Activated T-cell treated with anti-CD3 and anti-CD28 coated beads, Interleukin-2, amount 50 U/mL, for 4 hours (primary cell): ENCODE measurements around the gene PROKR1. TPM values are rescaled to one million over a fixed set of nuclear protein-coding genes. Genes with fewer than 3 reads are reported as not detected.
A peak's percentile ranks its signal among the peaks of the same experiment; 100 is the strongest.
"Not testable (repeated sequence)": the region's sequence is repeated elsewhere in the genome, so short reads cannot be mapped to it uniquely, and the experiment has no call there.

ENCODE experiments used
- ATAC-seq, 2 donors: fragments of 200-7000 bp; cut with Tn5 transposase; one replicate each; pipeline ENCODE4 v1.10.0; 2021
- DNase-seq: peaks from one replicate; pipeline ENCODE4 v3.0.0-alpha.2; 2020
- H3K27me3 Mint-ChIP-seq: one replicate; pipeline ENCODE4 v1.8.0; 2021; ENCODE audit warnings: low read depth, mixed read lengths
- H3K36me3 Mint-ChIP-seq: one replicate; pipeline ENCODE4 v1.8.0; 2022; ENCODE audit warnings: mixed read lengths; ENCODE audit not compliant: insufficient read depth
- H3K4me1 Mint-ChIP-seq: one replicate; pipeline ENCODE4 v1.8.0; 2021; ENCODE audit warnings: low read depth, mixed read lengths
- H3K4me3 Mint-ChIP-seq: one replicate; pipeline ENCODE4 v1.8.0; 2021; ENCODE audit warnings: mild to moderate bottlenecking, moderate library complexity, mixed read lengths
- H3K9me3 Mint-ChIP-seq: one replicate; pipeline ENCODE4 v1.8.0; 2021; ENCODE audit warnings: mixed read lengths
- total RNA-seq, 3 donors: library from RNA; stranded (reverse); gene quantifications; one replicate each; pipeline ENCODE4 v1.2.1, GENCODE V29; 2021

Gene PROKR1
- total RNA-seq, 3 donors from 2014 or later = 0.08 TPM; not detected in 2

DNA sequence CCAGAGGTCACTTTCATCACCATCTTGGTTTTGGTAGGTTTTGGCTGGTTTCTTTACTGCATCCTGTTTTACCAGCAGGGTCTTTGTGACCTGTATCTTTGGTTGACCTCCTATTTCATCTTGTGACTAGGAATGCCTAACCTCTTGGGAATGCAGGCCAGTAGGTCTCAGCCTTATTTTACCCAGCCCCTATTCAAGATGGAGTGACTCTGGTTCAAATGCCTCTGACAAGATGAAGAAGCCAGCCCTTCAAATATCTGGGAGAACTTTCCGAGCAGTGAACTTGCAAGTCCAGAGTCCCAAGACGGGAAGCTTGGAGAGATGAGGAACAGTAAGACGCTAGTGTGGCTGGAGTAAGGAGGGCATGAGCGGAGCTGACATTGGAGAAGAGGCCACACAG lies 28.6 kb downstream of the PROKR1 start:
- H3K4me1 Mint-ChIP-seq = no peaks in the 10 kb centered on the region
- H3K9me3 Mint-ChIP-seq = peaks cover 17% of the 10 kb centered on the region
- ATAC-seq (no peak), DNase-seq (no peak)
- H3K36me3 Mint-ChIP-seq = no peaks in the 10 kb centered on the region
- no peak overlapping the region for H3K4me3 Mint-ChIP-seq
- H3K27me3 Mint-ChIP-seq = peaks cover 4% of the 10 kb centered on the region

DNA sequence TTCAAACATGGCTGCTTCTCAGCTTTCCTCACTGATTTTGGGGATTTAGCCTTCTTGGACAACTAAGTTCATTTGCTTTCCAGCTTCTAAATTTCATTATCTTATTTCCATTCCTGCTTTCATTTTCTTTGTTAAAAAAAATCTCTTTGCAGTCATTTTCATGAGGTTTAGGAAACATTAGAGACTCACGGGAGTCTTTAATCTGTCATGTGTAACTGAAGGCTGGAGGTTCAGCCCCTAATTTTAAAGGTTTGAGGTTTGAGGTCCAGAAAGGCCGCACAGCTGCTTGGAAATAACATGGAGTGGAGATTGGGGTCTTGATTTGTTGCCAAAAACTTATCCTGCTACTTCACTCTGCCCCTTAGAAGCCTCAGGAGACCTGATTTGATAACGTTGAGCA lies 30.3 kb downstream of the PROKR1 start:
- DNase-seq (no peak), ATAC-seq (no peak)
- no peaks in the 10 kb centered on the region for H3K36me3 Mint-ChIP-seq
- H3K27me3 Mint-ChIP-seq = peaks cover 5% of the 10 kb centered on the region
- peaks cover 10% of the 10 kb centered on the region for H3K9me3 Mint-ChIP-seq
- no peaks in the 10 kb centered on the region for H3K4me1 Mint-ChIP-seq
- H3K4me3 Mint-ChIP-seq = no peak overlapping the region

DNA sequence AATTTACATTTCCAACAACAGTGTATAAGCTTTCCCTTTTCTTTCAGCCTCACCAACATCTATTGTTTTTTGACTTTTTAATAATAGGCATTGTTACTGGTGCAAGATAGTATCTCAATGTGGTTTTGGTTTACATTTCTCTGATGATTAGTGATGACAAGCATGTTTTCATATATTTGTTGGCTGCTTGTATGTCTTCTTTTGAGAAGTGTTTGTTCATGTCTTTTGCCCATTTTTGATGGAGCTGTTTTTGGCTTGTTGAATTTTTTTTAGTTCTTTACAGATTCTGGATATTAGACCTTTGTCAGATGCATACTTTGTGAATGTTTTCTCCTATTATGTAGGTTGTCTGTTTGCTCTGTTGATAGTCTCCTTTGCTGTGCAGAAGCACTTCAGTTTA lies 32.1 kb downstream of the PROKR1 start:
- no peak for DNase-seq
- ATAC-seq = no peak
- H3K27me3 Mint-ChIP-seq = peaks cover 7% of the 10 kb centered on the region
- no peaks in the 10 kb centered on the region for H3K36me3 Mint-ChIP-seq
- H3K4me3 Mint-ChIP-seq = no peak overlapping the region
- H3K9me3 Mint-ChIP-seq = peaks cover 12% of the 10 kb centered on the region
- H3K4me1 Mint-ChIP-seq = no peaks in the 10 kb centered on the region

DNA sequence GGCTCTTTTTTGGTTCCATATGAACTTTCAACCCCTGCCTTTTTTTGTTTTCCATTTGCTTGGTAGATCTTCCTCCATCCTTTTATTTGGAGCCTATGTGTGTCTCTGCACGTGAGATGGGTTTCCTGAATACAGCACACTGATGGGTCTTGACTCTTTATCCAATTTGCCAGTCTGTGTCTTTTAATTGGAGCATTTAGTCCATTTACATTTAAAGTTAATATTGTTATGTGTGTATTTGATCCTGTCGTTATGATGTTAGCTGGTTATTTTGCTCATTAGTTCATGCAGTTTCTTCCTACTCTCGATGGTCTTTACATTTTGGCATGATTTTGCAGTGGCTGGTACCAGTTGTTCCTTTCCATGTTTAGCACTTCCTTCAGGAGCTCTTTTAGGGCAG lies 34.5 kb downstream of the PROKR1 start:
- not testable (repeated sequence) for H3K36me3 Mint-ChIP-seq, DNase-seq, H3K4me3 Mint-ChIP-seq, ATAC-seq, H3K4me1 Mint-ChIP-seq
- Mint-ChIP-seq H3K27me3 (peaks cover 17% of the 10 kb centered on the region), H3K9me3 (peaks cover 12% of the 10 kb centered on the region)

DNA sequence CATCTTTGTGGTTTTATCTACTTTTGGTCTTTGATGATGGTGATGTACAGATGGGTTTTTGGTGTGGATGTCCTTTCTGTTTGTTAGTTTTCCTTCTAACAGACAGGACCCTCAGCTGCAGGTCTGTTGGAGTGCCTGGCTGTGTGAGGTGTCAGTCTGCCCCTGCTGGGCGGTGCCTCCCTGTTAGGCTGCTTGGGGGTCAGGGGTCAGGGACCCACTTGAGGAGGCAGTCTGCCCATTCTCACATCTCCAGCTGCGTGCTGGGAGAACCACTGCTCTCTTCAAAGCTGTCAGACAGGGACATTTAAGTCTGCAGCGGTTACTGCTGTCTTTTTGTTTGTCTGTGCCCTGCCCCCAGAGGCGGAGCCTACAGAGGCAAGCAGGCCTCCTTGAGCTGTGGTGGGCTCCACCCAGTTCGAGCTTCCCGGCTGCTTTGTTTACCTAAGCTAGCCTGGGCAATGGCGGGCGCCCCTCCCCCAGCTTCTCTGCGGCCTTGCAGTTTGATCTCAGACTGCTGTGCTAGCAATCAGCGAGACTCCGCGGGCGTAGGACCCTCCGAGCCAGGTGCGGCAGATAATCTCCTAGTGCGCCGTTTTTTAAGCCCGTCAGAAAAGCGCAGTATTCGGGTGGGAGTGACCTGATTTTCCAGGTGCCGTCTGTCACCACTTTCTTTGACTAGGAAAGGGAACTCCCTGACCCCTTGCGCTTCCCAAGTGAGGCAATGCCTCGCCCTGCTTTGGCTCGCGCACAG lies 36.0 kb downstream of the PROKR1 start:
- Mint-ChIP-seq H3K4me3 (peak overlapping the region; percentile 66), H3K9me3 (peaks cover 12% of the 10 kb centered on the region), H3K27me3 (peaks cover 15% of the 10 kb centered on the region)
- not testable (repeated sequence) for H3K4me1 Mint-ChIP-seq, ATAC-seq, H3K36me3 Mint-ChIP-seq, DNase-seq

DNA sequence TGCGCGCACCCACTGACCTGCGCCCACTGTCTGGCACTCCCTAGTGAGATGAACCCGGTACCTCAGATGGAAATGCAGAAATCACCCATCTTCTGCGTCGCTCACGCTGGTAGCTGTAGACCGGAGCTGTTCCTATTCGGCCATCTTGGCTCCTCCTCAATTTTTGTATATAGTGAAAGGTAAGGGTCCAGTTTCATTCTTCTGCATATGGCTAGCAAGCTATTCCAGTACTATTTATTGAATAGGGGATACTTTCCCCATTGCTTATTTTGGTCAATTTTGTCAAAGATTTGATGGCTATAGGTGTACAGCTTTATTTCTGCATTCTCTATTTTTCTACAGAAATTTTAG lies 36.5 kb downstream of the PROKR1 start:
- Mint-ChIP-seq H3K4me3 (peak overlapping the region; percentile 66), H3K27me3 (peaks cover 15% of the 10 kb centered on the region), H3K9me3 (peaks cover 11% of the 10 kb centered on the region)
- not testable (repeated sequence) for DNase-seq, ATAC-seq, H3K36me3 Mint-ChIP-seq, H3K4me1 Mint-ChIP-seq

DNA sequence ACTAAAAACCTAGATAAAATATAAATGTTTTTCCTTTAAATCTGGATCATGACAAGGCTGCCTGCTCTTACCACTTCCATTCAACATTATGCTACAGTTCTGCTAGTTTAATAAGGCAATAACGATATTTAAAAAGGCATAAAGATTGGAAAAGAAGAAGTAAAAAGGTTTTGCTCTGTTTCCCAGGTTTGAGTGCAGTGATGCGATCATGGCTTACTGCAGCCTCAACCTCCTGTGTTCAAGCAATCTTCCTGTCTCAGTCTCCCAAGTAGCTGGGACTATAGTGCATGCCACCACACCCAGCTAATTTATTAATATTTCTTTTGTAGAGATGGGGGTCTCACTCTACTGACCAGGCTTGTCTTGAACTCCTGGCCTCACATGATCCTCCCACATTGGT lies 40.8 kb downstream of the PROKR1 start:
- no peak for ATAC-seq
- H3K9me3 Mint-ChIP-seq = no peaks in the 10 kb centered on the region

DNA sequence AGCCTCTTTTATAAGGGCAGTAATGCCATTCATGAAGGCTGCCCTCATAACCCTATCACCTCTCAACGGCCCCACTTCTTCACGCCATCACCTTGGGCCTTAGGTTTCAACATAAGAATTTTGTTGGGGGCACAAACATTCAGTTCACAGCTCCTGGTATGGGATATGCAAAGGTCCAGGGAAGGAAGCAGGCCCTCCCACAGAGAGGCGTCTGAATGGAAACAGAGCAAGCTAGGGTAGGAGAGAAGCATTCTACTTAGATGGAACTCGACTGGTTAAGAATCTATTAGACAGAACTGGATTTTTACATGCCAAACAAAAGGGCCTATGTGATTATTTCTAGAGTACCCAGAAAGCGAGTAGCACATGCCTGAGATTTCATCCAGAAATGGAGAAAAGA lies 42.8 kb downstream of the PROKR1 start:
- Mint-ChIP-seq H3K4me3 (no peak overlapping the region), H3K4me1 (peaks cover 14% of the 10 kb centered on the region), H3K36me3 (no peaks in the 10 kb centered on the region), H3K27me3 (peaks cover 7% of the 10 kb centered on the region), H3K9me3 (no peaks in the 10 kb centered on the region)
- ATAC-seq (no peak), DNase-seq (no peak)

More for the DNA sequence above, 40.8 kb downstream of the PROKR1 start:
- H3K36me3 Mint-ChIP-seq = no peaks in the 10 kb centered on the region
- no peak for DNase-seq
- peaks cover under 1% of the 10 kb centered on the region for H3K4me1 Mint-ChIP-seq
- H3K27me3 Mint-ChIP-seq = peaks cover 14% of the 10 kb centered on the region
- H3K4me3 Mint-ChIP-seq = no peak overlapping the region

DNA sequence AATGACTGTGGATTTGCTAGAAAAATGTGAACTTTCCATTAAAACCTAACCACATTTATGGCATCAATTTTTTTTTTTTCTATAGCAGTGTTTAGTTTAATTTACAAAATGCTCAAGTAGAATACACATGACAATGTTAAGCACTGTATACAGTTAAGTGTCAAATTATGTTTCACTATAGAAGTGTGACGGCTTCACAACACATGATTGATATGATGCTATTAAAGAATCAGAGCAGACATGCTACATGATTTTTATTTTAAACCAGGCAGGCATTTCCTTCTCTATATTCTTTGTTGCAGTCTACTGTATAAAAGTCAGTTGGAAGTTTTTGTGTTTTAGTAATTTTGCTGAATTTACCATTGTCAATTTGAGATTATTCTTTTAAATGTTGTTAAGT lies 43.6 kb downstream of the PROKR1 start:
- Mint-ChIP-seq H3K9me3 (no peaks in the 10 kb centered on the region), H3K27me3 (peaks cover 7% of the 10 kb centered on the region), H3K36me3 (no peaks in the 10 kb centered on the region), H3K4me1 (peaks cover 14% of the 10 kb centered on the region), H3K4me3 (no peak overlapping the region)
- ATAC-seq (no peak), DNase-seq (no peak)

DNA sequence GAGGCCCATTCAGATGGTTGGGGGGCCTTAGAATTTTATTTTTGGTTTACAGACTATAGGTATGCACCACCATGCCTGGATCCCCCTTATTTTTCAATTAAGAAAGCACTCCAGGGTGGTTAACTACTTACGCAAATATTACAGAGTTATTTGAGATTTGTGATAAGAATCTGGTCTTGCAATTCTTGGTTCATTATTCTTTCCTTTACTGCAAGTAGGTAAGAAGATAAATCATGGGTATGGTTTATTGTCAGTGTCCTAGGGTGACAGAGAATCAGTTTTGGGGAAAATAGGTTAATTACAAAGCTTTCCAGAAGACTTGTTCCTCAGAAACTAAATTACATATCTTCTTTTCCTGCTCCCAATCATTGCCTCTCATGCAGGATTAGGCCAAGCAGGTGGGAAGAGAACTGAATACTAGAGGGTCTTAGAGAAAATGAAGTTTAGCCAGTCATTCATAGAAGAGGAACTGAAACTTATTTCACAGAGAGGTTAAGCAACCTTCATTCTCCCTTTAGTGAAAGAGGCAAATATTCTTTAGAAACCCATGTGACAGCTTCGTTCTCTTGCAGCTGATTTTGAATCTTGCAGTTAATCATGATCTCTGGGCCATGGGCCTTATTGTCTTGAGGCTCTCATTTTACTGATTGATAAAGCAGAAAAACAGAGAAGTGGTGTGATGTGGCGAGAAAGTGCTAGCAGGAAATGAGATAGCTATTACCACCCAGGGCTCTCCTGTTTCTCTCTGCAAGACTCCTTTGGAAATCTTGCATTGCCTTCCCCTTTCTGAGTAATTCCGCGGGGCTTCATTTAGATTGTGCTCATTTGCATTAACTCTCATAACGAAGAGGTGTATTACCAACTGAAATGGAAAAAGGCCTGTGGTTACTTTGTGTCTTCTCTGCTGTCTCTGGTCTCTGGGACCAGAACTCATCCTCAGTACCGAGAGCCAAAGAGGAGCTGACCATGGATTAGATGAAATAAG lies 46.5 kb downstream of the PROKR1 start:
- H3K36me3 Mint-ChIP-seq = no peaks in the 10 kb centered on the region
- DNase-seq (no peak), ATAC-seq (peak; percentile 77 to 85)
- peaks cover 10% of the 10 kb centered on the region for H3K27me3 Mint-ChIP-seq
- no peak overlapping the region for H3K4me3 Mint-ChIP-seq
- no peaks in the 10 kb centered on the region for H3K9me3 Mint-ChIP-seq
- H3K4me1 Mint-ChIP-seq = peaks cover 14% of the 10 kb centered on the region

DNA sequence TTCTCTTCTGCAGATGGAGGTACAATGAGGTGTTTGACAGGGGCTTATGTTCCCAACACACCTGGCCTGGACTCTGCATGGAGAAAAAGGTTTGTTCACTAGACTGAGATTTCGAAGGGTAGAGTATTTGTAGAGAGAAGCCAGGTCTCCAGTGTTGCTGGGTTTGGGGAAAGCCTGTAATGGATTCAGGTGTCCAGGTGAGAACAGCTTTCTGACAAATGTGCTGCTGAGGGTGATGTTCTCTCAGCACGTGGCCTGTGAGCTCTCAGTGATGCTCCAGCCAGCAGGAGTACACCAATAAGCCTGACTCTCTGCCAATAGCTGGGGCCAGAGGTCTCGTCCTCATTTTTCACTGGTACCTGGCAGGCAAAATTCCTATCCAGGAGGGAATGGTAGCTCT lies 47.5 kb downstream of the PROKR1 start:
- Mint-ChIP-seq H3K4me3 (no peak overlapping the region), H3K27me3 (peaks cover 10% of the 10 kb centered on the region), H3K36me3 (no peaks in the 10 kb centered on the region), H3K9me3 (no peaks in the 10 kb centered on the region), H3K4me1 (peaks cover 14% of the 10 kb centered on the region)
- ATAC-seq = no peak
- DNase-seq = no peak

DNA sequence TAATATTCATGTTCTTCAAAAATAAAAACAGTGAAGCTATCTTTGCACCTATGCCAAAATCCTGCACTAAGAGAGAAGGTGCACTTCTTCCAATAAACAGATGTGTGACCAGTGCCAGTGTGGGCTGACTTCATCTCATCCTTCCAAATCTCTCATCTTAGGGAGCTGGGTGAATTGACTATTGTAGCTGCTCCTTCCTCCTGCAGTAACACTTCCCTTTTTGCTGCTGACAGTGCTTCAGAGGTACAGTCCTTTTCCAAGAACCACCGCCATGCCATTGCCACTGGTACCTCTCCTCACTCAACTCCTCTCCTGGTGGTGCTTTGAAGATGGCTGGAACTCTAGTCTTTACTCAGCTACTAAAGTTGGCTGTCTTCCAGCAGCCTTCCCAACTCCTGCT lies 49.1 kb downstream of the PROKR1 start:
- Mint-ChIP-seq H3K4me3 (no peak overlapping the region), H3K36me3 (no peaks in the 10 kb centered on the region), H3K9me3 (no peaks in the 10 kb centered on the region), H3K4me1 (peaks cover 14% of the 10 kb centered on the region), H3K27me3 (peaks cover 10% of the 10 kb centered on the region)
- no peak for ATAC-seq
- no peak for DNase-seq

DNA sequence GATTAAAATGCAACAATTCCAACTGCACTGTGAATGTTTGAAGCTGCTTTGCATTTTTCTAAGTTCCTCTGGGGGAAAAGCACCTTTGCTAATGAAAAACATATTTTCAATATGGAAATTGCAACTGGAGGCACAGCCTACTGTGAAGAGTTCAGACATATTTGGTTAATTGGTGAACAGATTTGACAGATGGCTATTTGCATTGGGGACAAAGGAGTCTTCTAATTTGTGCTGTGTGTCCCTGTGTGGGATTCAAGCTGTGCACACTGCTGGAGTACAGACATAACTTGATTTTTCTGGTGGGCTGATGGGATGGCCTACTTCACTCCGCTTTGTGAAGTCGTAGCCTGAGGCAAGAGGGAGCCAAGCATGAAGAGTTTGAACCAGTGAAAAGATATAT lies 50.6 kb downstream of the PROKR1 start:
- Mint-ChIP-seq H3K4me3 (no peak overlapping the region), H3K36me3 (no peaks in the 10 kb centered on the region), H3K27me3 (peaks cover 10% of the 10 kb centered on the region), H3K4me1 (peaks cover 14% of the 10 kb centered on the region), H3K9me3 (no peaks in the 10 kb centered on the region)
- no peak for DNase-seq
- ATAC-seq = no peak

DNA sequence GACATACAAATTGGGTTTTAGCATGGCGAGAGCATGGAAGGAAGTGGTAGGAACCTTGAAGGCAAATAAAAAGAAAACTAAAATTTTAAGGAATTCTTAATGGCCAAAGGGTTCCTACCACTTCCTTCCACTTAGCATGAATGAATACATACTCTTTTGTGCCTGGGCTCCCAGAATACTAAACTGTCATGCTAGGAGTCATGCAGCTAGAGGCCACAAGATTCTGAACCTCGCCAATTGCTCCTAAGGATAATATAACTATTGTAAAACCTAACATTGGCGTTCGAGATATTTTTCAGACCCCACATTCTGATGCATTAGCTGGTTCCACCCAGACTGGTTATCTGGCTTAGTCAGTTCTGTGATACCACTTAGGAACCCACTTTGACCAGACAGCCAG lies 52.6 kb downstream of the PROKR1 start:
- Mint-ChIP-seq H3K27me3 (peaks cover 10% of the 10 kb centered on the region), H3K9me3 (peaks cover 6% of the 10 kb centered on the region), H3K4me1 (no peaks in the 10 kb centered on the region), H3K36me3 (no peaks in the 10 kb centered on the region), H3K4me3 (no peak overlapping the region)
- ATAC-seq (no peak), DNase-seq (no peak)

DNA sequence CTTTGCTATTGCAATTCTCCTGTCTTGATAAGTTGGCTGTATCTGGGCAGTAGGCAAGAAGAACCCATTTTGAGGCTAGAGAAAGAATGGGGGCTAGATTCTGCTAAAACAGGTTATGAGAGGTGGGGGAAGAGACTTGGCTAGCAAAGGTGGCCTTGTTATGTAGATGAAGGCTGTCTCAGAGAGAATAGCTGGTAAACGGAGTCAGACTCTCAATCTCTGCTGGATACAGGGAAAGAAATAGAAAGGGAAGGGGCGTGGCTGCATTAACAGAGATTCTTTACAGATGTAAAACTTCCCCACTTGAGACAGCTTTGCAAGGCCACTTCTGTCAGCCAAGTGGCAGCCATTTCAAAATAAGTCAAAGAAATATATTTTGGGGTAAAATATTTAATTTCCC lies 53.2 kb downstream of the PROKR1 start:
- ATAC-seq (no peak), DNase-seq (no peak)
- Mint-ChIP-seq H3K27me3 (peaks cover 10% of the 10 kb centered on the region), H3K4me1 (no peaks in the 10 kb centered on the region), H3K9me3 (peaks cover 6% of the 10 kb centered on the region), H3K4me3 (no peak overlapping the region), H3K36me3 (no peaks in the 10 kb centered on the region)
